BE2C (cell line): ENCODE measurements around the gene ZBTB26.
"Not testable (repeated sequence)": the region's sequence is repeated elsewhere in the genome, so short reads cannot be mapped to it uniquely, and the experiment has no call there.

Source experiments
- DNase-seq: peaks from one replicate; pipeline ENCODE4 v3.0.0-alpha.2; 2020
- H3K27me3 ChIP-seq: fragments of 250-450 bp; sonication (Bioruptor Pico); 2 replicates; pipeline ENCODE4 v1.5.1; 2020; ENCODE audit warnings: mild to moderate bottlenecking
- H3K36me3 ChIP-seq: fragments of 250-450 bp; sonication (Bioruptor Pico); 2 replicates; pipeline ENCODE4 v1.5.1; 2020; ENCODE audit warnings: mild to moderate bottlenecking
- H3K4me1 ChIP-seq: fragments of 250-450 bp; sonication (Bioruptor Pico); 2 replicates; pipeline ENCODE4 v1.5.1; 2020
- H3K4me3 ChIP-seq: 2 replicates; pipeline ENCODE4 v1.5.1; 2011; ENCODE audit warnings: low read depth, low read length
- H3K9me3 ChIP-seq: fragments of 250-450 bp; sonication (Bioruptor Pico); 2 replicates; pipeline ENCODE4 v1.5.1; 2020
- CTCF ChIP-seq: IDR thresholded peaks from 2 replicates; pipeline ENCODE4 v1.5.1; 2012; ENCODE audit warnings: mild to moderate bottlenecking, low read depth, low read length

The ZBTB26 gene

GRCh38 chr9:122897969-122898368 lies 33.3 kb downstream of the ZBTB26 start:
- no peak for TF ChIP-seq CTCF
- no peaks in the 10 kb centered on the region for H3K4me1 ChIP-seq
- H3K9me3 ChIP-seq = no peaks in the 10 kb centered on the region
- H3K27me3 ChIP-seq = no peaks in the 10 kb centered on the region
- DNase-seq = no peak
- no peak overlapping the region for H3K4me3 ChIP-seq
- H3K36me3 ChIP-seq = peaks cover 38% of the 10 kb centered on the region

- TF ChIP-seq CTCF = no peak
- no peaks in the 10 kb centered on the region for H3K4me1 ChIP-seq
- no peaks in the 10 kb centered on the region for H3K9me3 ChIP-seq
- H3K27me3 ChIP-seq = no peaks in the 10 kb centered on the region
- no peak for DNase-seq
- no peak overlapping the region for H3K4me3 ChIP-seq
- H3K36me3 ChIP-seq = peaks cover 46% of the 10 kb centered on the region
Measured at GRCh38 chr9:122888480-122888879, 42.8 kb downstream of the ZBTB26 start.

- DNase-seq = no peak
- Histone ChIP-seq H3K27me3 (no peaks in the 10 kb centered on the region), H3K36me3 (peaks cover 52% of the 10 kb centered on the region), H3K9me3 (no peaks in the 10 kb centered on the region), H3K4me3 (no peak overlapping the region), H3K4me1 (no peaks in the 10 kb centered on the region)
- TF ChIP-seq CTCF = no peak
Measured at GRCh38 chr9:122883125-122883524, 48.2 kb downstream of the ZBTB26 start.

GRCh38 chr9:122879443-122879842 lies 51.9 kb downstream of the ZBTB26 start:
- Histone ChIP-seq H3K36me3 (peaks cover 87% of the 10 kb centered on the region), H3K27me3 (no peaks in the 10 kb centered on the region), H3K9me3 (no peaks in the 10 kb centered on the region), H3K4me1 (no peaks in the 10 kb centered on the region), H3K4me3 (no peak overlapping the region)
- DNase-seq = no peak
- TF ChIP-seq CTCF = no peak

GRCh38 chr9:122875523-122875922 lies 55.8 kb downstream of the ZBTB26 start:
- no peak for DNase-seq
- Histone ChIP-seq H3K4me1 (no peaks in the 10 kb centered on the region), H3K36me3 (peaks cover 75% of the 10 kb centered on the region), H3K27me3 (no peaks in the 10 kb centered on the region), H3K9me3 (no peaks in the 10 kb centered on the region), H3K4me3 (no peak overlapping the region)
- TF ChIP-seq CTCF = no peak

- H3K27me3 ChIP-seq, DNase-seq, H3K9me3 ChIP-seq, H3K4me3 ChIP-seq, H3K4me1 ChIP-seq: not testable (repeated sequence)
- H3K36me3 ChIP-seq = peaks cover 21% of the 10 kb centered on the region
Measured at GRCh38 chr9:122867276-122867675, 64.0 kb downstream of the ZBTB26 start.

GRCh38 chr9:122866079-122866478 lies 65.2 kb downstream of the ZBTB26 start:
- Histone ChIP-seq H3K36me3 (peaks cover 18% of the 10 kb centered on the region), H3K9me3 (no peaks in the 10 kb centered on the region), H3K4me3 (no peak overlapping the region), H3K4me1 (no peaks in the 10 kb centered on the region), H3K27me3 (no peaks in the 10 kb centered on the region)
- no peak for DNase-seq
- TF ChIP-seq CTCF = no peak
